Activated CD8-positive, alpha-beta memory T cell treated with anti-CD3 and anti-CD28 coated beads for 24 hours (primary cell): ENCODE results near the gene TUBD1.

ENCODE experiments used
- DNase-seq: peaks from one replicate; pipeline ENCODE4 v3.0.0-alpha.2; 2020

TUBD1 gene

GRCh38 chr17:59814685-59815084 lies 78.1 kb downstream of the TUBD1 start:
- DNase-seq, result no peak

- no peak for DNase-seq
Observed at GRCh38 chr17:59814276-59814675, 78.5 kb downstream of the TUBD1 start.

- no peak for DNase-seq
Observed at GRCh38 chr17:59812139-59812538, 80.6 kb downstream of the TUBD1 start.

GRCh38 chr17:59811209-59811608 lies 81.5 kb downstream of the TUBD1 start:
- DNase-seq, result no peak

GRCh38 chr17:59810894-59811153 lies 81.9 kb downstream of the TUBD1 start:
- no peak for DNase-seq
